ENCODE data around the gene RRP36. TPM values are rescaled to one million over a fixed set of nuclear protein-coding genes. Genes with fewer than 3 reads are reported as not detected.

Gene RRP36
- total RNA-seq, 2 experiments from 2014 or later, result 54.0 to 55.6 TPM

DNA sequence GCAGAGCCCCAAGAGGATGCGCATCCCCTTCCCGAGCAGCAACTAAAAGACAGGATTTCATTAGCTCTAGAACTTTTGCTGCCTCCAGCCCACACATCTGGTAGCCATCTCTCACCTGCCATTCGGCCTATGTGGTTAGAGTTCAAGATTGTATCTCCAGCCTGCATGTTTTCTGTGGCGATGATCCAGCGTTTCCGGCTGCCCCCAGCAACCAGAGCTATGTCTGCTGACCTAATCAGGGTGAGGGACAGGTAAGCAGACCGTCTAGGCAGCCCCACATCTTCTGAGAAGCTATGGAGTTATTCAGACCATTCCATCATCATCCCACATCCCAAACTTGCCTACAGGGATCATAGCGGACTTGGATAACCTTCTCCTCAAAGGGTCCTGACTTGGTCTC, 34.5 kb downstream of the RRP36 start:
- Mint-ChIP-seq H3K36me3 (peaks cover 28% of the 10 kb centered on the region), H3K9me3 (no peaks in the 10 kb centered on the region), H3K4me1 (ENCODE audit: low read depth) (peaks cover 54% of the 10 kb centered on the region), H3K27me3 (no peaks in the 10 kb centered on the region), H3K4me3 (no peak overlapping the region), H3K27ac (no peak overlapping the region)
- intact Hi-C loops (cut with micrococcal nuclease), result loop anchor here (5.0 to 10.0 kb wide), 2 partner anchors 86 to 281 kb away; no protein-coding TSS in a partner anchor
- no peak for DNase-seq
- ChIA-PET CTCF (no interaction called here), POLR2A (interaction anchor here (1.8 kb wide), 1 partner anchor 126 kb away, joined by 5 read pairs; the partner anchor contains the start of gene CNPY3)

GRCh38 chr6:43058531-43058930, 37.1 kb downstream of the RRP36 start:
- Mint-ChIP-seq H3K27ac (peak overlapping the region; percentile 95), H3K4me1 (ENCODE audit: low read depth) (peaks cover 37% of the 10 kb centered on the region), H3K27me3 (no peaks in the 10 kb centered on the region), H3K36me3 (peaks cover 18% of the 10 kb centered on the region), H3K4me3 (peak overlapping the region; percentile 89), H3K9me3 (no peaks in the 10 kb centered on the region)
- POLR2A ChIA-PET, result interaction anchor here (0.8 to 1.8 kb wide), 6 partner anchors 38 to 312 kb away, joined by 3 to 10 read pairs (median 4); partner anchors contain the start of genes CNPY3, KLHDC3, MEA1 and PPP2R5D
- CTCF ChIA-PET, result interaction anchor here (1.1 to 2.0 kb wide), 3 partner anchors 49 to 157 kb away, joined by 3 to 9 read pairs (median 5); no protein-coding TSS in a partner anchor
- no peak for DNase-seq
- intact Hi-C loops (cut with micrococcal nuclease), result loop anchor here (2.0 to 10.0 kb wide), 3 partner anchors 80 to 284 kb away; partner anchors contain the start of gene PEX6

- H3K4me1 Mint-ChIP-seq (ENCODE audit: low read depth), result peaks cover 30% of the 10 kb centered on the region
- peak within 1 kb of the TSS; percentile 89 for H3K4me3 Mint-ChIP-seq
- H3K9me3 Mint-ChIP-seq, result no peaks in the 10 kb centered on the region
- peak; percentile 100 for DNase-seq
- no peaks in the 10 kb centered on the region for H3K27me3 Mint-ChIP-seq
- peak within 1 kb of the TSS; percentile 95 for H3K27ac Mint-ChIP-seq
- ChIA-PET POLR2A (interaction anchor here (0.7 to 1.8 kb wide), 11 partner anchors 8 to 313 kb away, joined by 3 to 10 read pairs (median 3); partner anchors contain the start of genes CNPY3, KLHDC3, MEA1 and PEX6), CTCF (interaction anchor here (0.9 to 2.0 kb wide), 6 partner anchors 50 to 158 kb away, joined by 3 to 9 read pairs (median 4); partner anchors contain the start of gene PEX6)
- peaks cover 13% of the 10 kb centered on the region for H3K36me3 Mint-ChIP-seq
- intact Hi-C loops (cut with micrococcal nuclease), result loop anchor here (1.0 to 10.0 kb wide), 6 partner anchors 45 to 285 kb away; partner anchors contain the start of genes CNPY3, KLHDC3, PEX6 and SRF
Observed at GRCh38 chr6:43059168-43060033, 38.0 kb downstream of the RRP36 start, which contains the start of the genes KLC4 and MRPL2. Gene KLC4, plus strand, starts transcription at chr6:43059631. Its CDS starts 1,705 bp downstream, at chr6:43061336. Gene MRPL2, minus strand, starts transcription at chr6:43059434. Its CDS starts 53 bp downstream, at chr6:43059381.

GRCh38 chr6:43060034-43060754, 38.8 kb downstream of the RRP36 start:
- H3K27ac Mint-ChIP-seq, result peak overlapping the region; percentile 95
- no peak for DNase-seq
- peaks cover 29% of the 10 kb centered on the region for H3K4me1 Mint-ChIP-seq (ENCODE audit: low read depth)
- intact Hi-C loops (cut with micrococcal nuclease), result no loop called here
- CTCF ChIA-PET, result interaction anchor here (0.9 to 2.0 kb wide), 6 partner anchors 9 to 130 kb away, joined by 3 to 10 read pairs (median 4); partner anchors contain the start of gene PEX6
- no peaks in the 10 kb centered on the region for H3K9me3 Mint-ChIP-seq
- peak overlapping the region; percentile 89 for H3K4me3 Mint-ChIP-seq
- H3K27me3 Mint-ChIP-seq, result no peaks in the 10 kb centered on the region
- POLR2A ChIA-PET, result interaction anchor here (1.5 to 1.8 kb wide), 2 partner anchors 46 to 130 kb away, joined by 6 to 10 read pairs; partner anchors contain the start of genes CNPY3, KLHDC3 and MEA1
- peaks cover 13% of the 10 kb centered on the region for H3K36me3 Mint-ChIP-seq

GRCh38 chr6:43060755-43061633, 39.6 kb downstream of the RRP36 start:
- no peak for DNase-seq
- intact Hi-C loops (cut with micrococcal nuclease), result no loop called here
- H3K4me3 Mint-ChIP-seq, result peak overlapping the region; percentile 89
- peaks cover 6% of the 10 kb centered on the region for H3K36me3 Mint-ChIP-seq
- H3K9me3 Mint-ChIP-seq, result no peaks in the 10 kb centered on the region
- H3K4me1 Mint-ChIP-seq (ENCODE audit: low read depth), result peaks cover 29% of the 10 kb centered on the region
- CTCF ChIA-PET, result interaction anchor here (0.8 to 1.4 kb wide), 4 partner anchors 9 to 131 kb away, joined by 3 to 10 read pairs (median 4); no protein-coding TSS in a partner anchor
- POLR2A ChIA-PET, result no interaction called here
- no peaks in the 10 kb centered on the region for H3K27me3 Mint-ChIP-seq
- no peak overlapping the region for H3K27ac Mint-ChIP-seq

GRCh38 chr6:43061861-43062260, 40.4 kb downstream of the RRP36 start:
- Mint-ChIP-seq H3K36me3 (peaks cover 3% of the 10 kb centered on the region), H3K4me3 (no peak overlapping the region)

GRCh38 chr6:43062818-43063217, 41.4 kb downstream of the RRP36 start:
- no peak for DNase-seq
- Mint-ChIP-seq H3K36me3 (peaks cover 2% of the 10 kb centered on the region), H3K9me3 (no peaks in the 10 kb centered on the region), H3K4me3 (no peak overlapping the region), H3K27me3 (no peaks in the 10 kb centered on the region), H3K4me1 (ENCODE audit: low read depth) (peaks cover 26% of the 10 kb centered on the region), H3K27ac (no peak overlapping the region)
- intact Hi-C loops (cut with micrococcal nuclease), result no loop called here
- CTCF ChIA-PET, result interaction anchor here (1.3 kb wide), 1 partner anchor 81 kb away, joined by 4 read pairs; no protein-coding TSS in a partner anchor
- POLR2A ChIA-PET, result no interaction called here

More at GRCh38 chr6:43061861-43062260, 40.4 kb downstream of the RRP36 start:
- ChIA-PET CTCF (interaction anchor here (1.4 kb wide), 1 partner anchor 82 kb away, joined by 10 read pairs; no protein-coding TSS in a partner anchor), POLR2A (no interaction called here)
- no peaks in the 10 kb centered on the region for H3K27me3 Mint-ChIP-seq
- no peak for DNase-seq
- no peaks in the 10 kb centered on the region for H3K9me3 Mint-ChIP-seq
- intact Hi-C loops (cut with micrococcal nuclease), result no loop called here
- H3K4me1 Mint-ChIP-seq (ENCODE audit: low read depth), result peaks cover 29% of the 10 kb centered on the region
- H3K27ac Mint-ChIP-seq, result no peak overlapping the region

DNA sequence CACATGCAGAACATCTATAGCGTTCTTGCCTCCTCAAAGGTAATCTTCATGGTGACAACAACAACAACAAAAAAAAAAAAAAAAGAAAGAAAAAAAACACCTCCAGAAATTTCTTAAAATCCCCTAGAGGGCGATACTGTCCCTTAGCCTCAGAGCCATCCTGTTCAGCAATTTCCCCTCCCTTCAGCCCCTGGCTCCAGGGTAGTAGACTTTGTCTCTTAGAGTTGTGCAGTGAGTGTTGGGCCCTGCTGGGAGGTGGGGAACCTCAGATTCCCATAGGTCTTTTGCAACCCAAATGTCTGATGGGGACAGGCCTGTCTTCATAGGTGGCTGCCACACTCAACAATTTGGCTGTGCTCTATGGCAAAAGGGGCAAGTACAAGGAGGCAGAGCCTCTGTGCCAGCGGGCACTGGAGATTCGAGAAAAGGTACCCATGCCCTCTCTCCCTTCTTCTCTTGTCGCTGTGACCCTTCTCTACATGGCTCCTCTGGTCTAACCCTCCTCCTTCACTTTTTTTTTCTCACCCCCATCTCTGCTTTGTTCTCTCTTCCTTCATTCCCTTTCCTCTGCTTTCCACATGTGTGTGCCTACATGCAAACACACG, 48.7 kb downstream of the RRP36 start:
- Mint-ChIP-seq H3K4me3 (no peak overlapping the region), H3K27me3 (no peaks in the 10 kb centered on the region), H3K36me3 (peaks cover 3% of the 10 kb centered on the region), H3K4me1 (ENCODE audit: low read depth) (no peaks in the 10 kb centered on the region), H3K9me3 (no peaks in the 10 kb centered on the region), H3K27ac (no peak overlapping the region)
- POLR2A ChIA-PET, result no interaction called here
- DNase-seq, result no peak
- intact Hi-C loops (cut with micrococcal nuclease), result loop anchor here (2.0 kb wide), 1 partner anchor 73 kb away; no protein-coding TSS in a partner anchor
- CTCF ChIA-PET, result interaction anchor here (1.4 to 3.6 kb wide), 2 partner anchors 9 to 73 kb away, joined by 3 to 35 read pairs; no protein-coding TSS in a partner anchor

GRCh38 chr6:43074847-43075669, 53.6 kb downstream of the RRP36 start:
- Mint-ChIP-seq H3K27me3 (peaks cover 14% of the 10 kb centered on the region), H3K36me3 (peaks cover 3% of the 10 kb centered on the region), H3K9me3 (no peaks in the 10 kb centered on the region), H3K27ac (no peak overlapping the region), H3K4me3 (no peak overlapping the region), H3K4me1 (ENCODE audit: low read depth) (peaks cover 1% of the 10 kb centered on the region)
- ChIA-PET CTCF (no interaction called here), POLR2A (no interaction called here)
- intact Hi-C loops (cut with micrococcal nuclease), result no loop called here
- no peak for DNase-seq

All from activated CD4-positive, alpha-beta memory T cell treated with anti-CD3 and anti-CD28 coated beads for 36 hours (primary cell).